Stimulated activated CD8-positive, alpha-beta memory T cell treated with anti-CD3 and anti-CD28 coated beads, Interleukin-7, amount 100 ng/mL, for 48 hours (primary cell): ENCODE data around the gene HOXA4.
A peak's percentile ranks its signal among the peaks of the same experiment; 100 is the strongest.

Experiments used
- DNase-seq, 2 donors: peaks; one replicate each; pipeline ENCODE4 v3.0.0-alpha.2; 2020; ENCODE audit warnings: low read depth in 1 of 2; ENCODE audit errors: extremely low read depth in 1 of 2

The HOXA4 gene

DNA sequence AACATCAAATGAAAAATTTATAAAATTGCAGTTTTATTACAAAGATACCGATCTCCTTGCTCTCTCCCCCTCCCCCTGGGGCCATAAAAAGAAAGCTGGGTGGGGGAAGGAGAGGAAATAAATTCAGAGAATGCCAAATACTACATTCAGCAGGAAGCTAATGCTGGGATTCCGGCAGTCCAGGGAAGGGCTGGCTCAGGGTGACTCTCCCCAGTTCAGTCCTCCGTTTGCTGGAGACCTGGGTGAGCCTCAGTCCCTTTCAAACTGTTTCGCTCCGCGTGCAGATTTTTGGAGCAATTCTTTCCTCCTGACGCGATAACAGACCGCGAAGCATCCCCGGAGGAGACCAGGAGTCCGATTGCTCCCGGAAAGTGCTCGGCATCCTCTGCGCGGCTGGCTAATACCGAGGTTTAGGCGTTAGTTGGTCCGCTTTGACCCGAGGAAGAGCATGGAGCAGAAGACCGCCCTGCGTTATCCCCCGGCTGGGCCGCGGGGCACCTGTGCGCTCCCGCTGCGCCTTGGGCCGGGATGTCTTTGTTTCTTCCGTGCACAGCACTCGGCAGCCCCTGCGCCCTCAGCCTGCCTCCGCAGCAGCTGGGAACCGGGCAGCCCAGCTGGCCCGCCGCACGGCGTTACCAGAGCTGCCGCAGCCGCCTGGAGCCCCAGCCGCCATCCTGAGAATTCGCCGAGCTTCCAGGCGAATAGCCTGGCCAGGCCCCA, 24.2 kb downstream of the HOXA4 start:
- DNase-seq = no peak

DNA sequence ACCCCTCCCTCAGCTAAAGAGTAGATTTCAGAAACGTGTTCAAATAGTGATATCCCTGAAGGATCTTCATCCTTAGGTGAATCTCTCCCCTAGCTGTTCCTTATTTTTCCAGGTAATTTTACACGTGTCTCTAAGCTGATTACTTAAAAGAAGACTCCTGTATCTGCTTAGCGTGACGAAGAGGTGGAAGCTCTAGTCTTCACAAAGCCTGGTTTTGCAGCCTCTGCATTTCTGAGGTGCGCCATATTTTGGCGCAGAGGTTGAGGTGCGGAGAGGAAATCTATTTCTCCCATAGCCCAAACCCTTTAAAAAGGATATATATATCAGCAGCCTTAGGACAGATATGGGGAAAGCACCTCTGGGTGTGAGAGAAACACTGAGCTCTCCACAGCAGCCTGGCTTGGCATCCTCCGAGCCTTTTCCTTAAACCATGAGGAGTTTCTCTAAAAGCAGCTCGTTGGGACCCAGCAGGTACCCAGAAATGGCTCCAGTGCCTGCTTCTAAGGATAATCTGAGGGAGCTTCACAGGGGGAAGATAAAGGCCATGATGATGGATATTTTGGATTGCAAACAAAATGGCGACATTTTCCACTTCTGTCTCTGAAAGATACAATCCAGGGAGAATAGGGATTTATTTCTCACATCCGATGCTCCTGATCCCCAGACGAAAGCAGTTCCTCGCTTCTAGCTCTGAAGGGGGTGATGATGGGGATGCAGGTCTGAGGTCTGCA, 25.1 kb downstream of the HOXA4 start:
- no peak for DNase-seq

DNA sequence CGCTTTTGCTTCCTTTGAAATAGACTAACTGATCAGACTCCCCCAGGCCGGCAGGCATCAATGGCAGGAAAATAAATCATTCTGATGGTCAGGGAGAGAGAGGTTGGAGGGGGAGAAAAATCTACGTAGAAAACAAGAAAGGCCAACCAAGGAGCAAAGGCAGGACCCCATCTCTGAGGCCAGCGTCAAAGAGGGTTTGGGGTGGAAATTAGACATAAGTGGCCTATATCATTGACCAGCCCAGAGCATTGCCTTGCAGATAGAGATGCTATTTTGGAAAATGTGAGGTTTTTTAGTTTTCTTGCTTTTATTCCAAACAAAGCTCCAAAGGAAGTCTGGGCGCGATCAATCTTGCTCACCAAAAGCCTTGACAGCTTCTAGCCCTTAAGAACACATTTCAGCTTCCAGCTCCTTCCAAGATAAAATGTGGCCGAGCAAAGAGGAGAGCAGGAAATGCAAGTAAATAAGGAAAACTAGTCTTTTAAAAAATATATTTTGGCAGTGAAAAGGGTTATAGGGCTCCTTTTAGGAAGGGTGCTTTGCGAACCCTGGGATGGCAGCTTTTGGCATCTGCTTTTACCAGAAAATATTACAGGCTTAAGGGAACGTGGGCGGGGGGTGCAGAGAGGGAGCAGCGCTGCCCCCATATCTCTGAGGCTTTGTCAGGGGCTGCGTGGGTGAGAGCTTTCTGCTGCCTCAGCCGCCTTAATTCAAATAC, 26.1 kb downstream of the HOXA4 start:
- DNase-seq = no peak

DNA sequence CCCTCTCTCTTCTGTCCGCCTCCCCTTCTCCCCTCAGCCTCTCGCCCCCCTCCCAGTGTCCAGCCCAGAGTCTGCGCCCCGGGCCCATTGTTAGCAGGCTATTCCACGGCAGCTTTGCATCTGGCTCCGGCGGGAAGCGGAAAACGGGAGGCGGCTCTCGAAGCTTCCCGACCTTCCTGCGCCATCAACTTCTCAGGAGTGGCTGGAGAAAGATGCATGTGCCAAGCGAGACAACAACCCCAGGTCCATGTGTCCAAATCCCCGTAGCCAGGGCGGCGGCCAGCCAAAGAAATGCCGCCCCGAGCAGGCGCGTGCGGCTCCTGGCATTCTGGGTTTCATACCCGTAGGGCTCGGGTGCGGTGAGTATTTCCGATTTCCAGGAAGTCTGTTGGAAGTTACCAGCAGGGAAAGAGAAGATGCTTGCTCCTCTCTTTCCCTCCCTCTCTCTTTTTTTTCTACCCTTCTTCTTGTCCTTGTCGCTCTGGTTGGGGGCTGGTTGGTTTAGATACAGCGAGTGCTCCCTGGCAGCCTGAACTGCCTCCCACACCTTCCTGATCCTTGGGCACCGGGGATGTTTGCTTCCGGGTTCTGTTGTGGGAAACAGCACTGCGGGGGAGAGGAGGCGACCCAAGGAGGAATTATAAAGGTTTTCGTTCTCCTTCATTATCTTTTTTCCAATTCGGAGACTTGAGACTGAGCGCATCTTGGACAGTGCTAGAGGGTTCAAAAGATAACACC, 26.9 kb downstream of the HOXA4 start:
- no peak for DNase-seq

DNA sequence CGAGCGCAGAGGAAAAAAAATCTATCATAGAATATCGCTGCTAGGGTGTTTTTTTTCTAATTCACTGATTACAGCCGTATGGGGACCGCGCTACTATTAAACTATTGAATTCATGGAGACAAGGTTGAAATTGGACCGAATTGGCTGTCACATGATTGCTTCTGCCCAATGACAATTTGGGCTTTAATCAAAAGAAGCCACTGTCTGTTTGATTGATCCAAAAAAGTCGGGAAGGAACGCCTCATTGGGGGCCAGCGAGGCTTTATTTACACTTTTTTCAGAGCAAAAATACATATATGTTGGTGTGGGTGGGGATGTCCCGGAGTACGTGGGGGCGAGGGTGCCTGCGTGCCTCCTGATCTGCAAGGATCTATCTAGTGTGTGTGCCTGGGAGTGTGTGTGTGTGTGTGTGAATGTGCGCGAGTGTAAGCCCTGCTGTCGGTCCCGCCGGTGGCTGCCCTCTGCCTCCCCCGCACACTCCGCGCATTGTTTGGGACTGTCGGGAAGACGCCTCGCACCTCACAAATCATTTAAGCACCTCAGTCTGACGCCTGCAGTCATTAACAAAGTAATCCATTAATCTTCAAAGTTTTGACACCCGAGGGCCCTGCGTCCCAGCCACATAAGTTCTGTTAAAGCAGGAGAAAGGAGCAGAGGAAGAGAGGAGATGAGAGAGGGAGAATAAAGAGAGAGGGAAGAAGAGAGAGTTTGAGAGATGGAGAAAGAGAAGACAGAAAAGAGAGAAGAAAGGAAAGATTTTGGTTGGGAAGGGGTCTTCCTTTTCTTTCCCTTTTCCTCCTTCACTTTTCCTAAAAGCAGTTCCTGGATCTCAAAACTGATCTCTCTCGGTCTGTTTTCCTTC, 27.7 kb downstream of the HOXA4 start, which contains the start of gene HOXA2:
Gene HOXA2 (minus strand): TSS at position 103 of the 862 bp plus-strand sequence. CDS start 183 bp downstream, outside the sequence.
- DNase-seq = no peak

DNA sequence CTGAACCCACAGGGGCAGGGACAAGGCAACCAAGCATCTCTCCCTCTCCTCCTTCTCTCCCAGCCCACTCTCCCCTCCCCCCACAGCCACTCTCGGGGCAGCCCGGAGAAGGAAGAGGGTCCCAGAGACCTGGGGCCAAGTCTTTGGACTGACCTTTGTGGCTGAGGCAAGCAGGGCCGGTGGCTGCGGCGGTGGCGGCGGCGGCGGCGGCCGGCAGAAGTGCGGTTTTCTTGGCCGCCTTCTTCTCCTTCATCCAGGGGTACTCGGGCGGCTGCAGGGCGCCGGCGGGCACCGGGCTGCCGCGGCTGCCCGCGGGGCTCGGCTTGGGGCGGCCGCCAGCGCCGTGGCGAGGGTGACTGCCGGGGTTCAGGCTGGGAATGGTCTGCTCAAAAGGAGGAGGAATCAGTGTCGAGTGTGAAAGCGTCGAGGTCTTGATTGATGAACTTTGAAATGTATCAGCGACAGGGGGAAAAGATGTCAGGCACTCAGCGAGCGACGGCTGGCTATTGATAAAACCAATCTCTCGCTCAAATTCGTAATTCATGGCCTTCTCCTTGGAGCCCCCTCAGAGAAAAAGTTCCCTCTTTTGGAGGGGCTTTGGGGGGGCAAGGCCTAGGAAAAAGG, 28.5 kb downstream of the HOXA4 start:
- no peak for DNase-seq

DNA sequence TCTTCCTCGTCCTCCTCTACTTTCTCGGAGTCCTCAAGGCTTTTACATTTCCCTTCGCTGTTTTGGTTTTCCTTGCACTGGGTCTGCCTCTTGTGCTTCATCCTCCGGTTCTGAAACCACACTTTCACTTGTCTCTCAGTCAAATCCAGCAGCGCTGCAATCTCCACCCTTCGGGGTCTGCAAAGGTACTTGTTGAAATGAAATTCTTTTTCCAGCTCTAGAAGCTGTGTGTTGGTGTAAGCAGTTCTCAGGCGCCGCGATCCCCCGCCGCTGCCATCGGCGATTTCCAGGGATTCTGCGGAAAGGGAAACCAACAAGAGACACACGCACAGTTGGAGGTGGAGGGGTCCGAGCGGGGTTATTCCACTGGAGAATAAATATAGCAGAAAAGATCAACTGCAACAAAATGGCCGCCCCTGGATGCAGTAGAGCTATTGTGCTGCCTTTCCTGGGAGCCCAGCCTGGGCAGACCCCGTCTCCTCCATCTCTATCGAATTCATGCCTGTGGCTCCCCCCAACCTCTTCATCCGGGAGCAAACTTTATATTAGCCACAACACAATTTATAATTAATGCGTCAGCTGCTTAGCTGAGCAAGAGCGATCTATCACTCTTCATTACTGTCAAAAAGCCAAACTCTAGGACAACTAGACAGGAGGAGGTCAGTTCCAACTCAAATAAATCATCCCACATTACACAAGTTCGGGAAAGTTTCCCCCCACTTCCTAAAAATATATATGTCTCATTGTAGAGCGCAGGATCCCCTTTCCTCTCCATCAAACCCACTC, 29.2 kb downstream of the HOXA4 start:
- no peak for DNase-seq

DNA sequence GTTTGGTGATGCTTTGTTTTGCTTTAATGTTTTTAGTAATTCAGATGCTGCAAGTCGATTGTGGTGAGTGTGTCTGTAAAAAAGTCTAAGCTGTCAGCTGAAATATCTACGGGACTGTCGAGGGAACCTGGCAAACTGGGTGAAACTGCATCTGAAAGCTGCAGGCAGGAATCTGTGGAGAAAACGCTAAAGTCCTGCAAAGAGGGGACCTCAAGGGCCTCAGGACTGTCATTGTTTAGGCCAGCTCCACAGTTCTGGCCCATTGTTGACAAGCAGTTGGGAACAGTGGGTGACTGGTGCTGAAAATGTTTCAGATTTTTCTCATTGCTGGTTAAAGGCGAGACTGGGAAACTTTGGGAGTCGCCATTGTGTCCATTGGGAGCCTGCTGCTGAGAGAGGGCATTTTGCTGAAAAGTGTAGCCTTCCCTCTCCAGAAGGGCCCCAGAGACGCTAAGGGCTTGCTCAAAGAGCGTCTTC, 29.8 kb downstream of the HOXA4 start:
- DNase-seq = no peak

DNA sequence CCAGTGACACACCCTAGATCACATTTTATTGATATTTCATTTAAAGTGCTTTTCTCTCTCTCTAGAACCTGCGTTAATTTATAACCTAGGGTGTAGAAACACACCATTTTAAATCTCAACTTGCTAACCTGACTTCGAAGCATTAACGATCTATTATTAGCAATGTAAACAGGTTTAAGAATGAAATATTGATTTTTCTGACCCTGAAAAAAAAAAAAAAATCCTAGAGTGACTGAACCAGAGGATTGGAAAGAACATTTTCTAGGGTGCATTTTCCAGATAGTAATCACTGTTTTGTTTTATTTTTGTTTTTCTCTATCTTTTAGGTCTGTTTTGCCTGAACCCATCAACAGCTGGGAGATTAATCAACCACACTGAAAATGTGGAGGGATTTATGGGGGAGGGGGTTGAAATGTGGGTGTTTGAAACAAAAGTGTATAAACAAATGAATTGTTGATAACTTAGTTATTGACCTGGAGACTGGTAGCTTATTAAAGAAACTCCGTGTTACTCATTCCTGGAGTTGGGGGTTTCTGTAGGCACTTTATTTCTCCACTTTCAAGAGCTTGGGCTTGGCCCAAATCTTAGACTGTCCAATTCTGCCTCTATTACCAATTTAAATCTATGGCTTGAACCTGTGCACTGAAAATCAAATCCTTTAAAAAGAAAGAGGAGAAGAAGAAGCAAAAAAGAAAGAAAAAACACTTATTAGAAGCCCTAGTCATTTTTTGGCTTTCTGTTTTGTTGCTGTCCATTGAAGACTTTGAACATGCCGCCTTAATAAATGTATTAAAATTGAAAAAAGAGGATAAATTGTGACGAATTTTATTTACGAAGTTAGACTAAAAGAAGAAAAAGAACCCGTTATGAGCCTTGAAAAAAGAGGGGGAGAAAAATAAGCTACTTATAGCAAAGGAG, 30.8 kb downstream of the HOXA4 start:
- DNase-seq = no peak

DNA sequence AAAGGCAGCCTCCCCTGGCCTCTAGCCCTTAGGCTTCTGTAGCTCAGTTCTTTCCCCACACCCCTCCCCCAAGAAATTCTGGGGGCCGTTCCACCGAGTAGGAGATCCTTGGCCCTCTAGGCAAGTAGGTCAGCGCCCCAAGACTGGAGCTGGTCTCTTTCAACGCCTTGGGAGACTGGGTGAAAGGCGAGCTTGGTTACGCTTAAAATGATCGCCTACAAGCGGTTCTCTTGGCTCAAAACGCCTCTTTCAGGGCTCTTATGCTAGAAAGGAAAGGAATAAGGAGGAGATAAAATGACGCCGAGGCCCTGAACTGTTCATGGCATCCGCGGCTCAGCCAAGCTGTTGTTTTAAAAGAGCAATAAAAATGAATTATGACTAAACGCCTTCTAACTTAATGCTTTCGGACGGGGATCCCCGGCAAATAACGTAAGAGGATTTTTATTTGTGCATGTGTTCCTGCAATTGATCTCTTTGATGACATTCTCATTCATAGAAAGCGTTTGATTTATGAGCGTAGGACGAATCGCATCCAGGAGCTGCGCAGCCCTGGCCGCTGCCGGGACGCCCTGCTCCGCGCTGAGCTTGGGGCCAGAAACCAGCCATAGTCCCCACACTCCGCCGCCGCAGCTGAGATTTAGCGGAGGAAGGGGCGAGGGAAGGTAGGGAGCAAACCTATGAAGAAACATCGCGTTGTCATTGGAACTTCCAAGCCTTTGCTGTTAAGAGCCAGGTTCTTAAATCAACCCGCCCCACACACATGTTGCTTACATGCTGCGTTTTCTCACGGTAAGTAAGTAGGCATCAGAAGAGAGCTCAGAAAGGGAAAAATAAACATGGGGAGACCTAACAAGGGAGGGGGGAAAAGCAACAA, 31.7 kb downstream of the HOXA4 start:
- no peak for DNase-seq

DNA sequence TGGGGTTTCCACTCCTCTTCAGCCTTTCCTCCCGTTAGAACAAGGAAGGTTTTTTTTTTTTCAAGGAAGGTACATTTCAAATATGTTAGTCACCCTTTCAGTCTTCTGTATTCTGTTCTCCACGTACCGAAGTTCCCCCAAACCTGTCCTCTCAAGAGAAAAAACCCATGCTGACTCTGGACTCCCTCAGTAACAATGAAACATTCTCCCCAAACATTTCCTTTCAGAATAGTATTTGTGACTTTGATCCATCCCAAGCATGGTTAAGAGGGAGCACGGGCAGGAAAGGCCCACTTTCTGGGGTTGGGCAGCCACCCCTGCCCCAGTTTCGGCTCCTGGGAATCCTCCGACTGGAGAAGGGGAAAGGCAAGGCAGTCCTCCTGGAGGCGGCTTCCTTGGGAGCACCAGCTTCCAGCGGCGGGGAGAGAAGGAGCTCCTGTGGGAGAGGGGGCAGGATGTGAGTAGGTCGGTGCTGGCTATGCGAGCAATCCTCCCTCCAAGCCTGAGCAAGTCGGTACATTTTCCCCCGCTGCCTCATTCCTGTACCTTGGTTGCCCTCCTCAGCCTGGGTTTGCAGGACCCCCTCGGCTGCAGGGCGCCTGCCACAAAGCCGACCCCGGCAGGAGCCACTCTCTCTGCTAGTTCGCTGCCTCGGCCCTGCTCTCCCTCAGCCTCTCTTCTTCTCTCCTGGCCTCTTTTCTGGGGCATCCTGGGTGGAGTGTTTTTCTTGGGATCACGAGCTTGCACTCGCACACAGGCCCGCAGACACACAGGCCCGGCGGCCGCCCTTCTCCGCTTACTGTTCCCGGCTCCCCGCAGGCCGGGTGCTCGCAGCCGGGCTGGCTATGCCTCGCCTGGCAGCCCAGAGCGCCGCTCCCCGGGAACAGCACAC, 32.6 kb downstream of the HOXA4 start:
- no peak for DNase-seq

DNA sequence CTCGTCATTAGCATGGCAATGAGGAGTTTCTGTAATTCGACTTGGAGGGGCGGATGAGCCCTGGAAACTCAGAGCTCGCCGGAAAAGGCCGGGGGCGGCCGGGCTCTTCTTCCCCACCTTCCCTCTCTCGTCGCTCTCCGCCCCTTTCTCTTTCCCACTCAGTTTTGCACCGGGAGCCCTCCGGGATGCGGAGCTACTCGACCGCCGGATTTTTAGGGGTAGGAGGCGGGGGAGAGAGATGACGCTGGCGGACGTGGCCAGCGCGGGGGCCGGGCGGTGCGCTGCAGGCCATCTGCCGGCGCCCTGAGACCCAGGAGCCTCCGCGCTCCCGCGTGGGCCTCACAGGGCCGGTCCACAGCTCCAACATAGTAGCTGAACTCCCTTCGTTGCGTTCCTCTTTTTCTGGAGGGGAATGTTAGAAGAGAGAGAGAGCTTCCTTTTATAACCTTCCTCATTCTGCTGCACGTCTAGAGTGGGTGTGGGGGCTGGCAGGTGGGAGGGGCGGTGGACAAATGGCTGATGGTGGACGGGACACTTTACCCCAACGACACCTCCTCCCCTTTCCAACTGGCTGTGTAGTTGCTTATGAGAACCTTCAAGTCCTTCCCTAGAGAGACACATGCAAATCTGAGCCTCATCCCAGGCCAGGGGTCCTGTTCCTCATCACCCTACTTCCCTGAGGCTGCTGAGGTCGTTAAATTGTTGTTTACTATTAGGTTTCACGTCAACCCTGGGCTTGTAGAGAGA, 33.6 kb downstream of the HOXA4 start:
- no peak for DNase-seq

DNA sequence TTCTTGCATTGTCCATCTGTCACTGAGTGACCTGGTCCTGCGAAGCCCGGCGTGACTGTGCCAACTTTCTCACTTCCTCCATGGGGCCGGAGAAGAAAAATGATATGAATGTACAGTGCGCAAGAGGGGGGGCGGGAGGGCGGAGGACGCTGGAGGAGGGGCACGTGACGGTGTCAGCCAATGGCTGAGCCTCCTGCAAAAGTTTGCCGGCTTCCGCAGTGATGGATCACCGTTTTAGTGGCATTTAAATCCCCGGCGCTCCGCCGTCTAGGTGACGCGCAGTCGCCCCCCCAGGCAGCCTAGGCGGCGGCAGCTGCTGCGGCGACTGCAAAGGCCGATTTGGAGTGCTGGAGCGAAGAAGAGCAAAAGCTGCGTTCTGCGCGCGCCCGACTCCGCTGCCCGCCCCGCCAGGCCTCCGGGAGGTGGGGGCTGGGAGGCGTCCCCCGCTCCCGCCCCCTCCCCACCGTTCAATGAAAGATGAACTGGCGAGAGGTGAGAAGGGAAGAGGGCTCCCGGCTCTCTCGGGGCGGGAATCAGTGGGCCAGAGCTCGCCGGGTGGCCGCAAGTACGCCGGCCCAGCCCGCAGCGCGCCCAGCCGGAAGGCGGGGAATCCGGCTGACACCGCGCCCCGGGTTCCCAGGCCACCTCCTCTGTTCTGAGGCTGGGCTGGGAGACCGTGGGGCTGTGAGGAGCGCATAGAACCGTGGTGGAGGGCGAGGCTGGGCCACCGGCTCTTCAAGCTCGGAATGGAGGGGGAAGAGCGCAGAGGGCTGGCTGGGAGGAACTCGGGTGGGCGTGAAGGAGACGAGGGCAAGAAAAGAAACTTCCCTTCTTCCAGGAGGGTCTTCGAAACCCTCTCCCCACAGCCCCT, 34.4 kb downstream of the HOXA4 start, which contains the start of gene HOXA1:
Gene HOXA1 (minus strand): TSS at position 104 of the 871 bp plus-strand sequence. CDS start 88 bp downstream, at position 16.
- peak; percentile 52 to 65 for DNase-seq
